MM.1S (cell line): ENCODE measurements around the gene LMO1.

Source experiments
- EZH2 ChIP-seq: fragments of 300-600 bp; sonication (generic); optimal IDR thresholded peaks from 2 replicates; pipeline ENCODE3; 2017; ENCODE audit warnings: low read depth, mild to moderate bottlenecking, antibody characterized with exemption, low read length, mixed read lengths
- TF ChIP-seq, protein P1 (sequence below): fragments of 300-600 bp; sonication (generic); IDR thresholded peaks from 2 replicates; pipeline ENCODE4 v1.5.1; 2016; ENCODE audit warnings: antibody characterized with exemption, low read length, mixed read lengths

- no peak for TF ChIP-seq EZH2
- TF ChIP-seq, protein P1, sequence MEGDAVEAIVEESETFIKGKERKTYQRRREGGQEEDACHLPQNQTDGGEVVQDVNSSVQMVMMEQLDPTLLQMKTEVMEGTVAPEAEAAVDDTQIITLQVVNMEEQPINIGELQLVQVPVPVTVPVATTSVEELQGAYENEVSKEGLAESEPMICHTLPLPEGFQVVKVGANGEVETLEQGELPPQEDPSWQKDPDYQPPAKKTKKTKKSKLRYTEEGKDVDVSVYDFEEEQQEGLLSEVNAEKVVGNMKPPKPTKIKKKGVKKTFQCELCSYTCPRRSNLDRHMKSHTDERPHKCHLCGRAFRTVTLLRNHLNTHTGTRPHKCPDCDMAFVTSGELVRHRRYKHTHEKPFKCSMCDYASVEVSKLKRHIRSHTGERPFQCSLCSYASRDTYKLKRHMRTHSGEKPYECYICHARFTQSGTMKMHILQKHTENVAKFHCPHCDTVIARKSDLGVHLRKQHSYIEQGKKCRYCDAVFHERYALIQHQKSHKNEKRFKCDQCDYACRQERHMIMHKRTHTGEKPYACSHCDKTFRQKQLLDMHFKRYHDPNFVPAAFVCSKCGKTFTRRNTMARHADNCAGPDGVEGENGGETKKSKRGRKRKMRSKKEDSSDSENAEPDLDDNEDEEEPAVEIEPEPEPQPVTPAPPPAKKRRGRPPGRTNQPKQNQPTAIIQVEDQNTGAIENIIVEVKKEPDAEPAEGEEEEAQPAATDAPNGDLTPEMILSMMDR: no peak
Observed at GRCh38 chr11:8297781-8298440, 34.2 kb upstream of the LMO1 start.
